HG03575 (cell line): Measurements from ENCODE around the gene NATD1.
"Not testable (repeated sequence)": the region's sequence is repeated elsewhere in the genome, so short reads cannot be mapped to it uniquely, and the experiment has no call there.

ENCODE experiments used
- ATAC-seq: cut with Tn5 transposase; IDR thresholded peaks from one replicate; pipeline ENCODE4 v1.9.1; 2021; ENCODE audit not compliant: unreplicated experiment, insufficient number of reproducible peaks, low FRiP score; ENCODE audit errors: extremely low read depth

NATD1 gene

DNA sequence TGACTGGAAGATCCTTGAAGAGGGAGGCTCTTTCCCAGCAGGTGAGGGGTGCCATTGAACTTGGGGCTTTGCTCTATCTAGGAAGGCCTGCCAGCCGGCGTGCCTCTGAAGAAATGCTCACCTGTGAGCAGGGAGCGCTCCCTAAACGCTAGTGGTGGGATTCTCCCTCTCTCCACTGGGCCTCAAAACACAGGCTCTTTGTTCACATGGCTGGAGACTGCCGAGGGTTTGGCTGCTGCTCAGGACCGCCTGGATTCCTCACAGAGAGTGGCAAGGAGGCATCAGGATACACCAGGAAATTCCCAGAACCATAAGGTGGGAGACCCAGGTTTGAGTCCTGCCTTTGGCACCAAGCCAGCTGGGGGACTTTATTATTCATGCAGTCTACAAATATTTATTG, 21.7 kb downstream of the NATD1 start:
- no peak for ATAC-seq

GRCh38 chr17:21228845-21229244, 24.4 kb downstream of the NATD1 start:
- ATAC-seq = no peak

GRCh38 chr17:21228111-21228510, 25.1 kb downstream of the NATD1 start:
- no peak for ATAC-seq

DNA sequence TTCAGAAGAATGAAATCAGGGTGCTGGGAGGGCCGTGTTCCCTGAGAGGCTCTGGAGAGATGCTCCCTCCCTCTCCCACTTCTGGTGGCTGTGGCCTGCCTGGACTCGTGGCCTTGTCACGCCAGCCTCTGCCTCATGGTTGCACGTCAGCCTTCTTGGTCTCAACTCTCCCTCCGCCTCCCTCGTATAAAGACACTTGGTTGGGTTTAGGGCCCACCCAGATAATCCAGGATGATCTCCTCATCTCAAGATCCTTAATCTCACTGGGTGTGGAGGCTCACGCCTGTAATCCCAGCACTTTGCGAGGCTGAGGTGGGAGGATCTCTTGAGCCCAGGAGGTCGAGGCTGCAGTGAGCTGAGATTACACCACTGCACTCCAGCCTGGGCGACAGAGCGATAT, 25.9 kb downstream of the NATD1 start:
- ATAC-seq = not testable (repeated sequence)

GRCh38 chr17:21223086-21223485, 30.1 kb downstream of the NATD1 start:
- ATAC-seq = no peak

DNA sequence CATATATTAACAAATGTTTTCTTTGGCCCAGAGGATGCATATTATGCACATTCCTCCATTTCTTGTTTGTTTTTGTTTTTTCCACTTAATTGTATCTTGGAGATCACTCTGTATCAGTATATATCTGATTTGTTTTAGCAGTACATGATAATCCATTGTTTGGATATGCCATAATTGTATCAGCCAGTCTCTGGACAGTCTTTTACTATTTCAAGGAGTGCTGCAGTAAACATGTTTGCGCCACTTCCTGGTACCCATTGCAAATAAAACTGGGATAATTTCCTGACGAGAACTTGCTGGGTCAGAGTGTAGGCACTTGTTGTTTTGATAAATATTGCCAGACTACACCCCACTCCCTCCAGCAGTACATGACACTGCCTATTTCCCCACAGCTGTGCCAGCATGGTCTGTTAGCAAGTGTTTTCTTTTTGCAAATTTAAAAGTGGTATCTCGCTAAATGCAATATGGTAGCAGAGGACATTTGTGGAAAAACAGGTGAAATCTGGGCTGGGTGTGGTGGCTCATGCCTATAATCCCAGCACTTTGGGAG, 34.3 kb downstream of the NATD1 start:
- ATAC-seq = no peak

GRCh38 chr17:21218101-21218500, 35.1 kb downstream of the NATD1 start:
- no peak for ATAC-seq

DNA sequence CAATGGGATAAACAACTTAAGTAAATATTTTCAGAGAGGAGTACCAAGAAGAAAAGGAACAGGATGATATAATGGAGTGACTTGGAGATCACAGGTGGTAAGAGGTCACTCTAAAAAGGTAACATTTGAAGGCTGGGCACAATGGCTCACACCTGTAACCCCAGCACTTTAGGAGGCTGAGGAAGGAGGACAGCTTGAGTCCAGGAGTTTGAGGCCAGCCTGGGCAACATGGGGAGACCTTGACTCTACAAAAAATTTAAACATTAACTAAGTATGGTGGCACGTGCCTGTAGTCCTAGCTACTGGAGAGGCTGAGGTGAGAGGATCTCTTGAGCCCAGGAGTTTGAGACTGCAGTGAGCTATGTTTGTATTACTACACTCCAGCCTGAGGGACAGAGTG, 35.9 kb downstream of the NATD1 start:
- no peak for ATAC-seq

DNA sequence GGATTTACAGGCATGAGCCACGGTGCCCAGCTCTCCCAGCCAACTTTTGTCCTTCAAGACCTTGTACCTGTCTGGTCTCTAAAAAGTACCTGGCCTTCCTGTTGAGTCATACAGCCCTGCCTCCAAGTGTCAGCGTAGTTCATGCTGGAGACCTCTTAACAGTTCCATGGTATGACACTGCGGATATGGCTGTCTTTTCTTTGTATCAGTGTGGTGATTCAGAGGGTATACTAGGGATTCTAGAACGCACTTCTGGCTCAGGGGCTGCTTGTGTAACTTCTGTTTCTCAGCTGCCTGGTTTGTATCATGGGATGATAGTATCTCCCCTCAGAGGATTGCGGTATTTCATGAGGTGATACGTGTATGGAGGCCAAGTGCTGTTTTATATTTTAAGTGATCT, 37.3 kb downstream of the NATD1 start:
- ATAC-seq = no peak

GRCh38 chr17:21214777-21215541, 38.3 kb downstream of the NATD1 start:
- ATAC-seq = no peak

- ATAC-seq = peak; percentile 69
These were observed 39.0 kb downstream of the NATD1 start, which contains the start of gene TMEM11 for GRCh38 chr17:21214015-21214776. TMEM11 (minus strand) TSS chr17:21214161; CDS start chr17:21214152, 9 bp downstream.

- ATAC-seq = peak; percentile 16
These were observed 39.6 kb downstream of the NATD1 start for GRCh38 chr17:21213638-21214014.

- ATAC-seq = no peak
These were observed 40.2 kb downstream of the NATD1 start for GRCh38 chr17:21212826-21213637.

DNA sequence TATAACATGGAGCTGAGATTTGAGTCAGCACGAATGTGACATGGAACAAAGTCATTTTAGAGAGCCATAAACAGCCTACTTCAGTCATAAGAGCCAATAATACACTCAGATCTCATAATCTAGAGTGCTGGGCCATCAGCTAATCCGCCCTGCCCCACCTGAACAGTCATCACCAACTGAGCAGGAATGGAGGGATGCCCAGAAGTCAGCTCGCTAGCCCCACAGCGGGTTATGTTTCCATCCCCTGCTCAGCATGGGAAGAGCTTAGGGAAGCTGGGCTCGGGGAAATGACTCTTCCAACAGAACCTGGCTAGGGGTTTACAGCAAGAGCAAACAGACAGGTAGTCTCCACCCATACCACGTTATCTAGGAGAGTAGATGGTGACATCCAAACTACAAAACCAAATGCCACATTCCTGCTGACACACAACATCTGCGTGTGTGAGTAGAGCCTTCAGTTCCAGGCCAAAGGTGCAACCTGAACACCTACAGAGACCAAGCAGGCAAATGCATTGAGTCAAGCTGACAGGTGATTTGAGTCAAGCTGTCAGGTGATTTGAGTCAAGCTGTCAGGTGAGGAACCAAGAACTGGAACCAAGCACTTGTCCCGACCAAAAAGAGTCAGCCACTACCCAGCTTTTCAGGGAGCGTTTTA, 41.3 kb downstream of the NATD1 start:
- ATAC-seq = no peak

DNA sequence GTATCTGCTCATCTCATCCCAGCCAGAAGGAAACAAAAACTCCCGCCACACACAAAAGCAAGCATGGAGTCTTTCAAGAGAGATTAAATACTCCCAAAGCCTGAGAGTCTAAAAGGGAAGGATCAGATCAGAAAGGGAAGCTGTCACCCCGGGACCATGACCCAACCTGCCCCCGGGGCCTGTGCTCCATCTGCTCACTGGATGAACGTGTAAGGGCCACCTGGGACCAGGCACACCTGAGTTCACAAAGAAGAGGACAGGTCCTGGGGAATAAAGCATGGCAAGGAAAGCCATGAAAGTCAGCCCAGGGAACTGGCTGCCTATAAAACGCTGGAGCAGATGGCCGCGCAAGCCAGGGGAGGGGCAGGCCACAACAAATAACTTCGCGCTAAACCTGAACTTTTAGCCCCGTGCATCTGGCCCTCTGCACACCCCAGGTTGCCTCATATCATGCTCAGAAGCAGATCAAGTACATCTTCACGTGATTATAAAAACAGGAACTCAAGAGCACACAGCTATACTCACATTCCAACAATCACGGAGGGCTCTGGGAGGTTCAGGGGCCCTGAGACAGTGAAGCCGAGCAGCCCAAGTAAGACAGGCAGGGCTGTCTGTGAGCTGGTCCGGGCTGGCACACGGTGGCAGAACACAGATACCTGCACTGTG, 42.7 kb downstream of the NATD1 start:
- ATAC-seq = no peak

DNA sequence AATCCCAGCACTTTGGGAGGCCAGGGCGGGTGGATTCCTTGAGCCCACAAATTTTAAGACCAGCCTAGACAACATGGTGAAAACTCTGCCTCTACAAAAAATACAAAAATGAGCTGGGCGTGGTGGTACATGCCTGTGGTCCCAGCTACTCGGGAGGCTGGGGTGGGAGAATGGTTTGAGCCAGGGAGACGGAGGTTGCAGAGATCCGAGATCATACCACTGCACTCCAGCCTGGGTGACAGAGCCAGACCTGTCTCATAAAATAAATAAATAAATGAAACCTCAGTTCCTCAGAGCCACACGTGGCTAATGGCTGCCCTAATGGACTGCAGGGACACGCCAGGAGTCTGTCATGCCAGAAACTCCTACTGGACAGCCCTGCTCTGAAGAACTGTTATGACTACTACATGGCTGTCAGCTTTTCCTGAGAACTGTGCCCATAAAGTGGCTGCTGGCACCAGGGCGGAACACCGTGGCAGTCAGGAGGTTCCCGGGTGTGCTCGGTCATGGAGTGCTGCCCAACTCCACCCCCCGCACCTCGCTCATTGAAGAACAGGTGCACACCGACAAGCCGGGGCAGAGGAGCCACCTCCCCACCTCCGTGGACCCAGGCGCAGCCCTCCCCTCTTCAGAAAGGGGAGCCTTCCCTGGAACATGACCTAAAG, 43.6 kb downstream of the NATD1 start:
- no peak for ATAC-seq

GRCh38 chr17:21208352-21208751, 44.9 kb downstream of the NATD1 start:
- no peak for ATAC-seq

- no peak for ATAC-seq
These were observed 48.3 kb downstream of the NATD1 start for GRCh38 chr17:21204935-21205334.
